ENCODE data around the gene HAPLN1. TPM values are rescaled to one million over a fixed set of nuclear protein-coding genes. Genes with fewer than 3 reads are reported as not detected.
"Not testable (repeated sequence)": the region's sequence is repeated elsewhere in the genome, so short reads cannot be mapped to it uniquely, and the experiment has no call there.

HAPLN1 gene
- total RNA-seq, 2 donors from 2014 or later = not detected

GRCh38 chr5:83741571-83741970 is 20.9 kb upstream of the HAPLN1 start:
- ATAC-seq (no peak), DNase-seq (no peak)
- H3K27ac ChIP-seq = no peak overlapping the region
- TF ChIP-seq POLR2A (IDR thresholded peaks at IDR 0.05) = no peak
- TF ChIP-seq CTCF (IDR thresholded peaks at IDR 0.05) = no peak
- no peaks in the 10 kb centered on the region for H3K9me3 ChIP-seq
- intact Hi-C loops (cut with DNase I) = no loop called here
- no peaks in the 10 kb centered on the region for H3K27me3 ChIP-seq
- no peaks in the 10 kb centered on the region for H3K36me3 ChIP-seq (replicated peaks in 1 of 2; ENCODE audit: insufficient read depth in 1 of 2, low read depth in 2 of 2)
- H3K4me1 ChIP-seq = no peaks in the 10 kb centered on the region
- WGBS, 2 donors = 73 to 78% methylated on average over 3 of the region's 3 CpGs
- H3K4me3 ChIP-seq = no peak overlapping the region

GRCh38 chr5:83740741-83741140 is 20.1 kb upstream of the HAPLN1 start:
- WGBS, 2 donors = 65 to 70% methylated on average over 2 of the region's 2 CpGs
- ATAC-seq = no peak

GRCh38 chr5:83736169-83736568 is 15.5 kb upstream of the HAPLN1 start:
- ATAC-seq; intact Hi-C loops (cut with DNase I): not testable (repeated sequence)
- WGBS, 2 donors = 85 to 86% methylated on average over 2 of the region's 2 CpGs

More at GRCh38 chr5:83740741-83741140, 20.1 kb upstream of the HAPLN1 start:
- Histone ChIP-seq H3K36me3 (replicated peaks in 1 of 2; ENCODE audit: insufficient read depth in 1 of 2, low read depth in 2 of 2) (no peaks in the 10 kb centered on the region), H3K27ac (no peak overlapping the region), H3K4me3 (no peak overlapping the region), H3K4me1 (no peaks in the 10 kb centered on the region), H3K9me3 (no peaks in the 10 kb centered on the region), H3K27me3 (no peaks in the 10 kb centered on the region)
- DNase-seq = no peak
- intact Hi-C loops (cut with DNase I) = no loop called here
- TF ChIP-seq POLR2A (IDR thresholded peaks at IDR 0.05) = no peak
- no peak for TF ChIP-seq CTCF (IDR thresholded peaks at IDR 0.05)

GRCh38 chr5:83735058-83735457 is 14.4 kb upstream of the HAPLN1 start:
- H3K4me3 ChIP-seq; H3K9me3 ChIP-seq; H3K36me3 ChIP-seq (replicated peaks in 1 of 2; ENCODE audit: insufficient read depth in 1 of 2, low read depth in 2 of 2); H3K27me3 ChIP-seq; intact Hi-C loops (cut with DNase I); H3K4me1 ChIP-seq; ATAC-seq; DNase-seq; H3K27ac ChIP-seq: not testable (repeated sequence)

More at GRCh38 chr5:83736169-83736568, 15.5 kb upstream of the HAPLN1 start:
- H3K4me3 ChIP-seq; H3K27ac ChIP-seq; H3K27me3 ChIP-seq; DNase-seq; H3K36me3 ChIP-seq (replicated peaks in 1 of 2; ENCODE audit: insufficient read depth in 1 of 2, low read depth in 2 of 2); H3K9me3 ChIP-seq; H3K4me1 ChIP-seq: not testable (repeated sequence)

GRCh38 chr5:83731638-83732037 is 11.0 kb upstream of the HAPLN1 start:
- Histone ChIP-seq H3K4me3 (no peak overlapping the region), H3K36me3 (replicated peaks in 1 of 2; ENCODE audit: insufficient read depth in 1 of 2, low read depth in 2 of 2) (no peaks in the 10 kb centered on the region), H3K27ac (no peak overlapping the region), H3K9me3 (no peaks in the 10 kb centered on the region), H3K4me1 (no peaks in the 10 kb centered on the region), H3K27me3 (no peaks in the 10 kb centered on the region)
- intact Hi-C loops (cut with DNase I) = no loop called here
- whole genome bisulfite sequencing, 2 donors = 52 to 56% methylated on average over 2 of the region's 2 CpGs
- no peak for ATAC-seq
- TF ChIP-seq POLR2A (IDR thresholded peaks at IDR 0.05) (no peak), CTCF (IDR thresholded peaks at IDR 0.05) (no peak)
- no peak for DNase-seq

GRCh38 chr5:83729362-83729761 is 8.7 kb upstream of the HAPLN1 start:
- Histone ChIP-seq H3K9me3 (no peaks in the 10 kb centered on the region), H3K4me1 (no peaks in the 10 kb centered on the region), H3K27me3 (no peaks in the 10 kb centered on the region), H3K36me3 (replicated peaks in 1 of 2; ENCODE audit: insufficient read depth in 1 of 2, low read depth in 2 of 2) (no peaks in the 10 kb centered on the region), H3K27ac (no peak overlapping the region), H3K4me3 (no peak overlapping the region)
- DNase-seq (no peak), ATAC-seq (no peak)
- TF ChIP-seq CTCF (IDR thresholded peaks at IDR 0.05) (no peak), POLR2A (IDR thresholded peaks at IDR 0.05) (no peak)
- intact Hi-C loops (cut with DNase I) = no loop called here
